SJSA1 (cell line): ENCODE results near the gene CCDC183. TPM values are rescaled to one million over a fixed set of nuclear protein-coding genes. Genes with fewer than 3 reads are reported as not detected.
"Not testable (repeated sequence)": the region's sequence is repeated elsewhere in the genome, so short reads cannot be mapped to it uniquely, and the experiment has no call there.

Source experiments
- DNase-seq, 2 experiments: peaks; one replicate each; pipeline ENCODE4 v3.0.0-alpha.2; 2015 to 2020; ENCODE audit warnings: low spot score in 2 of 2, low read depth in 1 of 2
- H3K27ac ChIP-seq: fragments of 250-450 bp; sonication (Bioruptor Pico); 2 replicates; pipeline ENCODE4 v1.5.1; 2020; ENCODE audit warnings: mild to moderate bottlenecking, moderate library complexity
- H3K27me3 ChIP-seq: fragments of 250-450 bp; sonication (Bioruptor Pico); replicated peaks from 2 replicates; pipeline ENCODE4 v1.5.1; 2020; ENCODE audit warnings: mild to moderate bottlenecking, moderate library complexity
- H3K36me3 ChIP-seq: fragments of 250-450 bp; sonication (Bioruptor Pico); 2 replicates; pipeline ENCODE4 v1.5.1; 2020; ENCODE audit warnings: mild to moderate bottlenecking
- H3K4me1 ChIP-seq: fragments of 250-450 bp; sonication (Bioruptor Pico); replicated peaks from 2 replicates; pipeline ENCODE4 v1.6.1; 2021; ENCODE audit warnings: mild to moderate bottlenecking
- H3K4me3 ChIP-seq: fragments of 250-450 bp; sonication (Bioruptor Pico); 2 replicates; pipeline ENCODE4 v1.5.1; 2020; ENCODE audit warnings: mild to moderate bottlenecking
- H3K9me3 ChIP-seq: fragments of 250-450 bp; sonication (Bioruptor Pico); replicated peaks from 2 replicates; pipeline ENCODE4 v1.5.1; 2020; ENCODE audit warnings: mild to moderate bottlenecking
- total RNA-seq: library from RNA; depleted of rRNA; stranded (reverse); fragments of >200 nt; shearing (Covaris generic); gene quantifications from 2 replicates; pipeline ENCODE4 v1.2.3, GENCODE V29; 2014

CCDC183 gene
- total RNA-seq, 1 experiment from 2014 or later, result 0.16 TPM

GRCh38 chr9:136793086-136793946, 2.8 kb upstream of the CCDC183 start:
- Histone ChIP-seq H3K36me3 (peaks cover 7% of the 10 kb centered on the region), H3K4me3 (no peak overlapping the region), H3K27me3 (peaks cover 12% of the 10 kb centered on the region; the same call in 1 of the 2 replicates), H3K27ac (no peak overlapping the region), H3K4me1 (peaks cover 12% of the 10 kb centered on the region), H3K9me3 (no peaks in the 10 kb centered on the region)
- no peak for DNase-seq

GRCh38 chr9:136794281-136794999, 1.7 kb upstream of the CCDC183 start:
- Histone ChIP-seq H3K4me3 (no peak overlapping the region), H3K9me3 (no peaks in the 10 kb centered on the region), H3K36me3 (peaks cover 7% of the 10 kb centered on the region), H3K27ac (no peak overlapping the region), H3K4me1 (peaks cover 12% of the 10 kb centered on the region), H3K27me3 (peaks cover 23% of the 10 kb centered on the region)
- DNase-seq, result no peak

GRCh38 chr9:136795000-136795348, 1.2 kb upstream of the CCDC183 start:
- Histone ChIP-seq H3K4me3 (no peak overlapping the region), H3K27me3 (peaks cover 28% of the 10 kb centered on the region), H3K27ac (no peak overlapping the region), H3K4me1 (peaks cover 12% of the 10 kb centered on the region), H3K9me3 (no peaks in the 10 kb centered on the region), H3K36me3 (peaks cover 7% of the 10 kb centered on the region)
- DNase-seq, result no peak

GRCh38 chr9:136796775-136797347, 723 bp downstream of the CCDC183 start:
- not testable (repeated sequence) for H3K36me3 ChIP-seq, H3K4me3 ChIP-seq, H3K4me1 ChIP-seq, H3K27ac ChIP-seq, DNase-seq, H3K9me3 ChIP-seq
- peaks cover 45% of the 10 kb centered on the region for H3K27me3 ChIP-seq

- no peak for DNase-seq
- H3K27me3 ChIP-seq, result peaks cover 49% of the 10 kb centered on the region
- H3K9me3 ChIP-seq, result no peaks in the 10 kb centered on the region
- H3K4me1 ChIP-seq, result no peaks in the 10 kb centered on the region; the same call in 1 of the 2 replicates
- no peak overlapping the region for H3K4me3 ChIP-seq
- no peaks in the 10 kb centered on the region for H3K36me3 ChIP-seq
- no peak overlapping the region for H3K27ac ChIP-seq
Measured at GRCh38 chr9:136798708-136799078, 2.6 kb downstream of the CCDC183 start.

GRCh38 chr9:136799079-136799853, 3.1 kb downstream of the CCDC183 start:
- Histone ChIP-seq H3K9me3 (no peaks in the 10 kb centered on the region), H3K4me1 (no peaks in the 10 kb centered on the region; the same call in 1 of the 2 replicates), H3K4me3 (no peak overlapping the region), H3K36me3 (no peaks in the 10 kb centered on the region), H3K27me3 (peaks cover 49% of the 10 kb centered on the region), H3K27ac (no peak overlapping the region)
- no peak for DNase-seq

- H3K27me3 ChIP-seq, result peaks cover 49% of the 10 kb centered on the region
- no peak overlapping the region for H3K4me3 ChIP-seq
- H3K9me3 ChIP-seq, result no peaks in the 10 kb centered on the region
- DNase-seq, result peak; percentile 11 to 64
- no peaks in the 10 kb centered on the region for H3K36me3 ChIP-seq
- H3K4me1 ChIP-seq, result no peaks in the 10 kb centered on the region; the same call in 1 of the 2 replicates
- no peak overlapping the region for H3K27ac ChIP-seq
Measured at GRCh38 chr9:136799854-136800657, 3.9 kb downstream of the CCDC183 start.

- Histone ChIP-seq H3K9me3 (no peaks in the 10 kb centered on the region), H3K36me3 (no peaks in the 10 kb centered on the region), H3K27ac (no peak overlapping the region), H3K4me1 (peaks cover 7% of the 10 kb centered on the region), H3K4me3 (no peak overlapping the region), H3K27me3 (peaks cover 45% of the 10 kb centered on the region)
- no peak for DNase-seq
Measured at GRCh38 chr9:136802321-136802720, 6.2 kb downstream of the CCDC183 start.

- not testable (repeated sequence) for H3K27ac ChIP-seq, DNase-seq, H3K9me3 ChIP-seq, H3K36me3 ChIP-seq, H3K4me3 ChIP-seq, H3K4me1 ChIP-seq
- H3K27me3 ChIP-seq, result peaks cover 39% of the 10 kb centered on the region
Measured at GRCh38 chr9:136803009-136803550, 6.9 kb downstream of the CCDC183 start.

GRCh38 chr9:136803551-136804508, 7.7 kb downstream of the CCDC183 start:
- DNase-seq, result peak in 1 of 2 experiments; percentile 40
- Histone ChIP-seq H3K36me3 (peaks cover 7% of the 10 kb centered on the region), H3K4me3 (no peak overlapping the region), H3K27ac (no peak overlapping the region), H3K4me1 (peaks cover 9% of the 10 kb centered on the region), H3K27me3 (peaks cover 32% of the 10 kb centered on the region), H3K9me3 (no peaks in the 10 kb centered on the region)

- H3K4me3 ChIP-seq, result no peak overlapping the region
- H3K27me3 ChIP-seq, result peaks cover 24% of the 10 kb centered on the region
- H3K36me3 ChIP-seq, result peaks cover 14% of the 10 kb centered on the region
- H3K9me3 ChIP-seq, result no peaks in the 10 kb centered on the region
- peaks cover 15% of the 10 kb centered on the region for H3K4me1 ChIP-seq
- H3K27ac ChIP-seq, result no peak overlapping the region
- no peak for DNase-seq
Measured at GRCh38 chr9:136804509-136805206, 8.5 kb downstream of the CCDC183 start.
